GM18508 (cell line): ENCODE measurements around the gene RAMP1.
"Not testable (repeated sequence)": the region's sequence is repeated elsewhere in the genome, so short reads cannot be mapped to it uniquely, and the experiment has no call there.

ENCODE experiments used
- ATAC-seq: cut with Tn5 transposase; IDR thresholded peaks from one replicate; pipeline ENCODE4 v1.9.1; 2021; ENCODE audit warnings: moderate number of reproducible peaks; ENCODE audit not compliant: insufficient read depth, unreplicated experiment

RAMP1 gene

GRCh38 chr2:237859533-237860272 is at the start of gene RAMP1:
TSS of gene RAMP1 (plus strand) at chr2:237859623. CDS start at chr2:237859676, 53 bp downstream.
- no peak for ATAC-seq

- ATAC-seq, result no peak
Measured at GRCh38 chr2:237815637-237816036, 43.8 kb upstream of the RAMP1 start.

GRCh38 chr2:237816531-237816930 is 42.9 kb upstream of the RAMP1 start:
- no peak for ATAC-seq

- no peak for ATAC-seq
Measured at GRCh38 chr2:237818066-237818473, 41.4 kb upstream of the RAMP1 start.

GRCh38 chr2:237819231-237819630 is 40.2 kb upstream of the RAMP1 start:
- no peak for ATAC-seq

- ATAC-seq, result no peak
Measured at GRCh38 chr2:237820421-237820820, 39.0 kb upstream of the RAMP1 start.

- no peak for ATAC-seq
Measured at GRCh38 chr2:237823544-237823943, 35.9 kb upstream of the RAMP1 start.

- no peak for ATAC-seq
Measured at GRCh38 chr2:237824085-237824484, 35.3 kb upstream of the RAMP1 start.

- ATAC-seq, result no peak
Measured at GRCh38 chr2:237827421-237827987, 31.9 kb upstream of the RAMP1 start.

- ATAC-seq, result no peak
Measured at GRCh38 chr2:237830522-237830921, 28.9 kb upstream of the RAMP1 start.

- no peak for ATAC-seq
Measured at GRCh38 chr2:237833546-237833945, 25.9 kb upstream of the RAMP1 start.

- ATAC-seq, result no peak
Measured at GRCh38 chr2:237835372-237835771, 24.1 kb upstream of the RAMP1 start.

- ATAC-seq, result no peak
Measured at GRCh38 chr2:237841051-237841450, 18.4 kb upstream of the RAMP1 start.

GRCh38 chr2:237848940-237849339 is 10.5 kb upstream of the RAMP1 start:
- ATAC-seq, result not testable (repeated sequence)

- no peak for ATAC-seq
Measured at GRCh38 chr2:237854295-237854694, 5.1 kb upstream of the RAMP1 start.

- ATAC-seq, result no peak
Measured at GRCh38 chr2:237857791-237858190, 1.6 kb upstream of the RAMP1 start.

GRCh38 chr2:237858294-237859081 is 935 bp upstream of the RAMP1 start:
- no peak for ATAC-seq

- no peak for ATAC-seq
Measured at GRCh38 chr2:237859082-237859433, 365 bp upstream of the RAMP1 start.

GRCh38 chr2:237860273-237860935 is 981 bp downstream of the RAMP1 start:
- ATAC-seq, result no peak

GRCh38 chr2:237861875-237862527 is 2.6 kb downstream of the RAMP1 start:
- no peak for ATAC-seq
